Fibroblast of mammary gland (primary cell): ENCODE measurements around the gene JPT2.

ENCODE experiments used
- DNase-seq: peaks from one replicate; pipeline ENCODE4 v3.0.0-alpha.2; 2010; ENCODE audit warnings: low read depth
- H3K4me3 ChIP-seq: 2 replicates; pipeline ENCODE4 v1.5.1; 2011; ENCODE audit warnings: low read depth, mild to moderate bottlenecking, low read length, moderate library complexity; ENCODE audit not compliant: control insufficient read depth
- CTCF ChIP-seq: conservative IDR thresholded peaks from 2 replicates; pipeline ENCODE4 v1.5.1; 2011; ENCODE audit warnings: low read depth, low read length, inconsistent platforms; ENCODE audit not compliant: control insufficient read depth, insufficient read depth

Gene JPT2

GRCh38 chr16:1680361-1680760 is 2.3 kb downstream of the JPT2 start:
- H3K4me3 ChIP-seq = no peak overlapping the region
- TF ChIP-seq CTCF = no peak
- DNase-seq = no peak

GRCh38 chr16:1681032-1681431 is 3.0 kb downstream of the JPT2 start:
- no peak for DNase-seq
- H3K4me3 ChIP-seq = no peak overlapping the region
- no peak for TF ChIP-seq CTCF

- DNase-seq = no peak
- no peak overlapping the region for H3K4me3 ChIP-seq
- no peak for TF ChIP-seq CTCF
Observed at GRCh38 chr16:1687427-1688316, 9.6 kb downstream of the JPT2 start.

- TF ChIP-seq CTCF = no peak
- no peak overlapping the region for H3K4me3 ChIP-seq
- DNase-seq = peak; percentile 58
Observed at GRCh38 chr16:1688807-1689560, 10.9 kb downstream of the JPT2 start.

GRCh38 chr16:1689853-1690252 is 11.8 kb downstream of the JPT2 start:
- no peak for DNase-seq
- H3K4me3 ChIP-seq = no peak overlapping the region
- TF ChIP-seq CTCF = no peak

- no peak overlapping the region for H3K4me3 ChIP-seq
- TF ChIP-seq CTCF = no peak
- DNase-seq = no peak
Observed at GRCh38 chr16:1690810-1691209, 12.7 kb downstream of the JPT2 start.
